Sigmoid colon (tissue), 7 donors: ENCODE results near the gene EVI2A. TPM values are rescaled to one million over a fixed set of nuclear protein-coding genes. Genes with fewer than 3 reads are reported as not detected.
"Not testable (repeated sequence)": the region's sequence is repeated elsewhere in the genome, so short reads cannot be mapped to it uniquely, and the experiment has no call there.

Source experiments
- DNase-seq: peaks from one replicate; pipeline ENCODE4 v3.0.0-alpha.2; 2019
- H3K27ac ChIP-seq, 4 donors: fragments of 200-600 bp; sonication (generic); one replicate each; pipeline ENCODE4 v1.5.1; 2016 to 2019; ENCODE audit warnings: mild to moderate bottlenecking in 1 of 4
- H3K27me3 ChIP-seq, 3 donors: fragments of 200-600 bp; sonication (generic); one replicate each; pipeline ENCODE4 v1.5.1; 2019; ENCODE audit warnings: mild to moderate bottlenecking in 1 of 3
- H3K36me3 ChIP-seq, 4 donors: fragments of 200-600 bp; sonication (generic); one replicate each; pipeline ENCODE4 v1.5.1; 2016 to 2019
- H3K4me1 ChIP-seq, 4 donors: fragments of 200-600 bp; sonication (generic); one replicate each; pipeline ENCODE4 v1.5.1; 2017 to 2019
- H3K4me3 ChIP-seq, 4 donors: fragments of 200-600 bp; sonication (generic); one replicate each; pipeline ENCODE4 v1.5.1; 2017 to 2019; ENCODE audit warnings: mild to moderate bottlenecking in 2 of 4, moderate library complexity in 1 of 4
- H3K9me3 ChIP-seq, 4 donors: fragments of 200-600 bp in 3 of 4; sonication (generic) in 3 of 4; one replicate each; pipeline versions ENCODE4 v1.5.1 to v1.6.1; 2013 to 2019
- CTCF ChIP-seq, 4 experiments: fragments of 450-650 bp in 3 of 4; fragments of 200-600 bp in 1 of 4; IDR thresholded peaks; one replicate each; pipeline ENCODE4 v1.5.1; 2016 to 2019; ENCODE audit warnings: antibody characterized with exemption in 4 of 4, mild to moderate bottlenecking in 3 of 4, moderate library complexity in 2 of 4
- EP300 ChIP-seq, 4 donors: sonication (generic); formaldehyde crosslinking; IDR thresholded peaks; one replicate each; pipeline ENCODE4 v1.6.1; 2017; ENCODE audit warnings: antibody characterized with exemption in 4 of 4
- POLR2A ChIP-seq, 2 donors: fragments of 450-650 bp; IDR thresholded peaks; one replicate each; pipeline ENCODE4 v1.6.1; 2016; ENCODE audit warnings: antibody characterized with exemption in 2 of 2, mild to moderate bottlenecking in 2 of 2, moderate library complexity in 2 of 2
- POLR2AphosphoS5 ChIP-seq, 4 donors: sonication (generic); formaldehyde crosslinking; IDR thresholded peaks; one replicate each; pipeline ENCODE4 v1.6.1; 2017; ENCODE audit warnings: antibody characterized with exemption in 4 of 4
- WGBS, 2 donors: extraction: QIAGEN DNeasy Blood & Tissue Kit; methylation state at CpG; one replicate each; pipeline ENCODE4 v1.1.7; 2013; 5-methylcytosine and 5-hydroxymethylcytosine counted together
- intact Hi-C: fragments of 100-400 bp; cut with DNase I; formaldehyde crosslinking; loops from one replicate; pipeline ENCODE4 v1.15.1; 2023
- polyA plus RNA-seq, 3 donors: library from polyadenylated mRNA; stranded (reverse); fragments of 200-250 nt; gene quantifications; one replicate each; pipeline ENCODE4 v1.2.3, GENCODE V29; 2013
- total RNA-seq, 4 donors: library from RNA; depleted of rRNA; stranded (reverse); fragments of >200 nt; gene quantifications; one replicate each; pipeline ENCODE4 v1.1.0, GENCODE V29; 2016
- donor health status: healthy with polysubstance abuse.
- donor health status: Bipolar disorder and iron deficiency.
- donor health status: healthy.

The EVI2A gene
- total and polyA plus RNA-seq, 7 donors, result 6.9 to 23.0 (median 9.0) TPM

- Histone ChIP-seq H3K36me3 (peaks cover 0 to 14% (median 0%) of the 10 kb centered on the region in 4 donors), H3K4me3 (no peak overlapping the region), H3K4me1 (no peaks in the 10 kb centered on the region), H3K27ac (no peak overlapping the region), H3K9me3 (no peaks in the 10 kb centered on the region), H3K27me3 (no peaks in the 10 kb centered on the region)
- DNase-seq, result no peak
- no peak for TF ChIP-seq EP300 (IDR thresholded peaks at IDR 0.05)
- no peak for TF ChIP-seq CTCF (IDR thresholded peaks at IDR 0.05)
- no peak for TF ChIP-seq POLR2A (IDR thresholded peaks at IDR 0.05)
- no peak for TF ChIP-seq POLR2AphosphoS5 (IDR thresholded peaks at IDR 0.05)
- intact Hi-C loops, result no loop called here
Observed at GRCh38 chr17:31291820-31292219, 29.6 kb downstream of the EVI2A start.

GRCh38 chr17:31289790-31290189, 31.6 kb downstream of the EVI2A start:
- no peak for DNase-seq
- H3K27ac ChIP-seq, result no peak overlapping the region
- WGBS, 2 donors, result 64 to 72% methylated on average over 3 of the region's 3 CpGs
- H3K27me3 ChIP-seq, result no peaks in the 10 kb centered on the region
- peaks cover 0 to 17% (median 0%) of the 10 kb centered on the region in 4 donors for H3K36me3 ChIP-seq
- no peak for TF ChIP-seq POLR2AphosphoS5 (IDR thresholded peaks at IDR 0.05)
- intact Hi-C loops, result no loop called here
- no peaks in the 10 kb centered on the region for H3K4me1 ChIP-seq
- H3K4me3 ChIP-seq, result no peak overlapping the region
- no peaks in the 10 kb centered on the region for H3K9me3 ChIP-seq

- H3K4me1 ChIP-seq, H3K27ac ChIP-seq, H3K9me3 ChIP-seq, intact Hi-C loops, DNase-seq, H3K4me3 ChIP-seq, H3K27me3 ChIP-seq: not testable (repeated sequence)
- WGBS, 2 donors, result 73 to 86% methylated on average over 1 of the region's 1 CpG
- peaks cover 0 to 17% (median 0%) of the 10 kb centered on the region in 4 donors for H3K36me3 ChIP-seq
Observed at GRCh38 chr17:31287932-31288331, 33.5 kb downstream of the EVI2A start.

GRCh38 chr17:31286587-31286986, 34.8 kb downstream of the EVI2A start:
- DNase-seq, result no peak
- Histone ChIP-seq H3K36me3 (peaks cover 0 to 11% (median 0%) of the 10 kb centered on the region in 4 donors), H3K27ac (no peak overlapping the region), H3K4me1 (no peaks in the 10 kb centered on the region), H3K9me3 (no peaks in the 10 kb centered on the region), H3K27me3 (no peaks in the 10 kb centered on the region), H3K4me3 (no peak overlapping the region)
- no peak for TF ChIP-seq POLR2AphosphoS5 (IDR thresholded peaks at IDR 0.05)
- no peak for TF ChIP-seq POLR2A (IDR thresholded peaks at IDR 0.05)
- no peak for TF ChIP-seq CTCF (IDR thresholded peaks at IDR 0.05)
- no peak for TF ChIP-seq EP300 (IDR thresholded peaks at IDR 0.05)
- intact Hi-C loops, result no loop called here
- WGBS, 2 donors, result 87 to 92% methylated on average over 1 of the region's 1 CpG

- Histone ChIP-seq H3K4me3 (no peak overlapping the region), H3K27me3 (no peaks in the 10 kb centered on the region), H3K4me1 (no peaks in the 10 kb centered on the region), H3K9me3 (no peaks in the 10 kb centered on the region), H3K27ac (no peak overlapping the region), H3K36me3 (peaks cover 0 to 11% (median 0%) of the 10 kb centered on the region in 4 donors)
- DNase-seq, result no peak
- TF ChIP-seq EP300 (IDR thresholded peaks at IDR 0.05), result no peak
- TF ChIP-seq CTCF (IDR thresholded peaks at IDR 0.05), result no peak
- no peak for TF ChIP-seq POLR2AphosphoS5 (IDR thresholded peaks at IDR 0.05)
- no peak for TF ChIP-seq POLR2A (IDR thresholded peaks at IDR 0.05)
- intact Hi-C loops, result no loop called here
Observed at GRCh38 chr17:31283841-31284240, 37.6 kb downstream of the EVI2A start.

- WGBS, 2 donors, result 95 to 99% methylated on average over 2 of the region's 2 CpGs
- no peaks in the 10 kb centered on the region for H3K4me1 ChIP-seq
- no peak for TF ChIP-seq CTCF (IDR thresholded peaks at IDR 0.05)
- no peak for TF ChIP-seq POLR2A (IDR thresholded peaks at IDR 0.05)
- TF ChIP-seq POLR2AphosphoS5 (IDR thresholded peaks at IDR 0.05), result no peak
- TF ChIP-seq EP300 (IDR thresholded peaks at IDR 0.05), result no peak
- no peaks in the 10 kb centered on the region for H3K9me3 ChIP-seq
- DNase-seq, result no peak
- peaks cover 0 to 14% (median 3%) of the 10 kb centered on the region in 4 donors for H3K36me3 ChIP-seq
- no peak overlapping the region for H3K4me3 ChIP-seq
- no peaks in the 10 kb centered on the region for H3K27me3 ChIP-seq
- no peak overlapping the region for H3K27ac ChIP-seq
- intact Hi-C loops, result no loop called here
Observed at GRCh38 chr17:31281061-31281460, 40.4 kb downstream of the EVI2A start.
